HG02588 (cell line): ENCODE data around the gene FCHO2.
"Not testable (repeated sequence)": the region's sequence is repeated elsewhere in the genome, so short reads cannot be mapped to it uniquely, and the experiment has no call there.

ENCODE experiments used
- ATAC-seq: cut with Tn5 transposase; IDR thresholded peaks from one replicate; pipeline ENCODE4 v1.9.1; 2021; ENCODE audit warnings: mild to moderate bottlenecking, moderate library complexity; ENCODE audit not compliant: unreplicated experiment

Gene FCHO2

GRCh38 chr5:72955768-72956323 lies at the start of gene FCHO2:
TSS of gene FCHO2 (plus strand) at chr5:72956041. CDS start at chr5:72956097, 56 bp downstream.
- peak; percentile 92 for ATAC-seq

GRCh38 chr5:72906806-72907205 lies 49.0 kb upstream of the FCHO2 start:
- no peak for ATAC-seq

- no peak for ATAC-seq
Observed at GRCh38 chr5:72908664-72909063, 47.2 kb upstream of the FCHO2 start.

- no peak for ATAC-seq
Observed at GRCh38 chr5:72917371-72917776, 38.5 kb upstream of the FCHO2 start.

- ATAC-seq = no peak
Observed at GRCh38 chr5:72920690-72921502, 34.9 kb upstream of the FCHO2 start.

GRCh38 chr5:72921886-72922285 lies 34.0 kb upstream of the FCHO2 start:
- no peak for ATAC-seq

GRCh38 chr5:72922422-72922821 lies 33.4 kb upstream of the FCHO2 start:
- ATAC-seq = no peak

- no peak for ATAC-seq
Observed at GRCh38 chr5:72925336-72926010, 30.4 kb upstream of the FCHO2 start.

GRCh38 chr5:72932686-72933085 lies 23.2 kb upstream of the FCHO2 start:
- not testable (repeated sequence) for ATAC-seq

GRCh38 chr5:72934953-72935725 lies 20.7 kb upstream of the FCHO2 start:
- not testable (repeated sequence) for ATAC-seq

GRCh38 chr5:72936893-72937292 lies 18.9 kb upstream of the FCHO2 start:
- no peak for ATAC-seq

- no peak for ATAC-seq
Observed at GRCh38 chr5:72937517-72938061, 18.3 kb upstream of the FCHO2 start.

- ATAC-seq = no peak
Observed at GRCh38 chr5:72938206-72938605, 17.6 kb upstream of the FCHO2 start.

- no peak for ATAC-seq
Observed at GRCh38 chr5:72940082-72940481, 15.8 kb upstream of the FCHO2 start.

GRCh38 chr5:72943307-72943706 lies 12.5 kb upstream of the FCHO2 start:
- ATAC-seq = no peak

- ATAC-seq = no peak
Observed at GRCh38 chr5:72947498-72947897, 8.3 kb upstream of the FCHO2 start.

GRCh38 chr5:72949481-72949880 lies 6.4 kb upstream of the FCHO2 start:
- no peak for ATAC-seq

GRCh38 chr5:72951671-72952468 lies 4.0 kb upstream of the FCHO2 start:
- no peak for ATAC-seq

- no peak for ATAC-seq
Observed at GRCh38 chr5:72954389-72954788, 1.5 kb upstream of the FCHO2 start.

- peak; percentile 43 for ATAC-seq
Observed at GRCh38 chr5:72955143-72955767, 586 bp upstream of the FCHO2 start.
